NAMALWA (cell line): ENCODE data around the gene CEP192.

Experiments
- DNase-seq: peaks from one replicate; pipeline ENCODE4 v3.0.0-alpha.2; 2015; ENCODE audit warnings: low spot score

CEP192 gene

GRCh38 chr18:13103366-13103765 lies 112.2 kb downstream of the CEP192 start:
- DNase-seq: peak; percentile 24

DNA sequence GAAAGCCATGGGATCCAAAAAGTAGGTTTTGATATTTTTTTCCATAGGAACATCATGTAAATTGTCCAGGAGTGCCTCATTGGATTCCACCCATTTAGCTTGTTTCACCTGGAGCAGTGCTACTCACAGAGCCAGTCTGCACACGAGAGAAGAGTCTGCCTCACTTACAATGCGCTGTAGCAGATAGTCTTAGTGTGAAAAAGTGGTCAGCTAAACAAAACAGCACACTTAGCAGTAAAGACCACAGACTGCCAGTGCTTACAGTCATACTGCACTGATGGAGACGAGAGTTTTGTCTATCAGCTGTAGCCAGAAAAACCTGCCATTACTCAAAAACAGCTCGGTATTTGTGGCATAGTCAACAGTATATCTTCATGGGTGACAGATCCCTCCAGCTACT lies 113.9 kb downstream of the CEP192 start:
- DNase-seq: no peak

GRCh38 chr18:13107074-13107473 lies 115.9 kb downstream of the CEP192 start:
- no peak for DNase-seq

GRCh38 chr18:13108330-13108729 lies 117.2 kb downstream of the CEP192 start:
- DNase-seq: no peak

- no peak for DNase-seq
Measured at GRCh38 chr18:13110559-13110958, 119.4 kb downstream of the CEP192 start.

- DNase-seq: no peak
Measured at GRCh38 chr18:13112982-13113381, 121.8 kb downstream of the CEP192 start.

- DNase-seq: no peak
Measured at GRCh38 chr18:13120255-13120654, 129.1 kb downstream of the CEP192 start.

GRCh38 chr18:13120983-13121441 lies 129.8 kb downstream of the CEP192 start:
- no peak for DNase-seq

GRCh38 chr18:13124411-13124810 lies 133.2 kb downstream of the CEP192 start:
- DNase-seq: no peak

- DNase-seq: no peak
Measured at GRCh38 chr18:13125191-13125590, 134.0 kb downstream of the CEP192 start.

DNA sequence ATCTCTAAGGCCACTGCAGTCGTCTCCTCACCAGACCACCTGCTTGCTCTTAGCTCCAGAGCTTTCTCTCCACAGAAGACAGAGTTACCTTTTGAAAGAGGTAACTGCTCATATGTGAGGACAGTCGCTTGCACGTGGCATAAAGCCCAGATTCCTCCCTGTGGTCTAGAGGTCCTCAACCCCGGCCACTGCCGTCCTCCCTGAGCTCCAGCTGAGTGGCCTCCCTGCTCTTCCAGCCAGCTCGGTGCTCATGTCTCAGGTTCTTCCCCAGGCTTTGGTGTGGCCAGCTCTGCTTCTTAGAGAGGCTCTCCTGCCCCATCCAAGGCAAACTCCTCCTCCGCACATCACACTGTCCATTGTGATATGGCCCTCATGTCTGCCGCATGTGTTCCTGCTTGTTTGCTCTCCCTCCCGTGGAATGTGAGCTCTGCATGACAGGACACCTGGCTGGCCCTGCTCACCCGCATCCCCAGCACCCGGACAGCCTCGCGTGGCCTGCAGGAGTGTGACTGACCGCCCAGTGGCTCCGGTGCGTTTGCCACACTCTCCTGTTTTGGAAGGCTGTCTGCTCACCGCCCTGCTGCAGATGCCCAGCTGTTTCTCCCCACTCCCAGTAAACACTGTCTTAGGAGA lies 135.9 kb downstream of the CEP192 start:
- no peak for DNase-seq

GRCh38 chr18:13131283-13131682 lies 140.1 kb downstream of the CEP192 start:
- no peak for DNase-seq

DNA sequence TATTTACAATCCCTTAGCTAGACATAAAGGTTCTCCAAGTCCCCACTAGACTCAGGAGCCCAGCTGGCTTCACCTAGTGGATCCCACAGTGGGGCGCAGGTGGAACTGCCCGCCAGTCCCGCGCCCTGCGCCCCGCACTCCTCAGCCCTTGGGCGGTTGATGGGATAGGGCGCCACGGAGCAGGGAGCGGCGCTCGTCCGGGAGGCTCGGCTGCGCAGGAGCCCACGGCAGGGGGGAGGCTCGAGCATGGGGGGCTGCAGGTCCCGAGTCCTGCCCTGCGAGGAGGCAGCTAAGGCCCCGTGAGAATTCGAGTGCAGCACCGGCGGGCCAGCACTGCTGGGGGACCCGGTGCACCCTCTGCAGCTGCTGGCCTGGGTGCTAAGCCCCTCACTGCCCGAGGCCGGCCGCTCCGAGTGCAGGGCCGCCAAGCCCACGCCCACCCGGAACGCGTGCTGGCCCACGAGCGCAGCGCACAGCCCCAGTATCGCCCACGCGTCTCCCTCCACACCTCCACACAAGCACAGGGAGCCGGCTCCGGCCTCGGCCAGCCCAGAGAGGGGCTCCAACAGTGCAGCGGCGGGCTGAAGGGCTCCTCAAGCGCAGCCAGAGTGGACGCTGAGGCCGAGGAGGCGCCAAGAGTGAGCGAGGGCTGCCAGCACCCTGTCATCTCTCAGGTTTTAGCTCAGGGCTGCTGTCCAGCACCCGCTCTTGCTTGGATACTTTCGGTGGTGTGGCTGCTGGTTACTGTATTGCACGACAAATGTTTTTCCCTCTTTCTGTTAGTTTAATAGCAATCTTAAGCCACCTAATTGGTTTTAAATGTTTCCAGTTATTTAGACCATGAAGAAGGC lies 143.6 kb downstream of the CEP192 start:
- DNase-seq: no peak

- no peak for DNase-seq
Measured at GRCh38 chr18:13136056-13136903, 145.1 kb downstream of the CEP192 start.

DNA sequence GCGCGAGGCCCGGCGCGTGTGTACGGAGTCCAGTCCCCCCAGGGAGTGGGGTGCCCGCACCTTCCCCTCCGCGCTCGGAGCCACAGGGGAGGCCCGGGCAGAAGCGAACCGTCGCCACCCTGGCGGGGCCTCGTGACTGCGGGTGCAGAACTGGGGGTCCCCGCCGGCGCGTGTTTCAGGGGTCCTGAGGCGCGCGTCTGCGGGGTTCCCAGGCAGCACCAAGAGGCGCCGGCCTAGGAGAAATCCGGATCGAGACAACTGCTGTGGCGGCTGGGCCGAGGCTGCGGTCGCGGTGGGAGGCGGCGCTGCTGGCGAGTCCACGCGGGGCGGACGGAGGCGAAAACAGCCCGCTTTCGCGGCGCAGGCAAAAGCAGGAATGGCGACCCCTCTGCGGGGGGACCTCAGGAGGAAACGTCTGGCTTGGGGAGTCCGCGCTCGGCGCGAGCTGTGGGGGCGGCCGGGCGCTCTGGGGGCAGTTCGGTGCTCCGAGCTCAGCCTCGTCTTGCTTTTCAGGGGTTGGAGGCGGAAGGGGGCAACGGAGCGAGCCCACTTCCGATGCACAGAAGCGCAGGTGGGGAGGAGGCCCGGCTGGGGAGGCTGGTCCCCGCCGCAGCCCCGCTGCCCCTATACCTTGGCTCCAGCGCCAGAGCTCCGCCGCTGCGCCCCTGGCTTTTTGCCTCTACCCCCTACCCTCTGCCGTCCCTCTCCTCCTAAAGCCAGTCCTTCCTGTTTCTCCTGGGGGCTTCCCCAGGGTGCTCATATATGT lies 145.9 kb downstream of the CEP192 start:
- no peak for DNase-seq

- DNase-seq: no peak
Measured at GRCh38 chr18:13137670-13138419, 146.7 kb downstream of the CEP192 start.

GRCh38 chr18:13138420-13139139 lies 147.4 kb downstream of the CEP192 start:
- DNase-seq: no peak

GRCh38 chr18:13139885-13140450 lies 148.8 kb downstream of the CEP192 start:
- no peak for DNase-seq

DNA sequence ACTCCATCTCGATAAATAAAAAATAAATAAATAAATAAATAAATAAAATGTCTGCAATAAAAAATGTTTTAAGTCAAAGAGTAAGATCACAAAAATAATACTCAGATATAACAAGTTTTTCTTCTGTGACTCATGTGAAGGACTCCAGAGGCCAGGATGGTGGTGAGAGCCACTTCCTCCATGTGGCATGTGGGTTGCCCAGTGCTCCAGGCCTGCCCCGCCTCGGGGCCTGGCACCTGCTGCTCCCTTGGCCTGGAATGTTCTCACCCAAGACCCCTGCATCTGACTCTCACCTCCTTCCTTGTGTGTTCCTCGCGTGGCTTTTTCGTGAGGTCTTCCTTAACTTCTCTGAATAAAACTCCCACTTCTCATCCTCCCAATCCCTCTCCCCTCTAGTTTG lies 150.0 kb downstream of the CEP192 start:
- no peak for DNase-seq

DNA sequence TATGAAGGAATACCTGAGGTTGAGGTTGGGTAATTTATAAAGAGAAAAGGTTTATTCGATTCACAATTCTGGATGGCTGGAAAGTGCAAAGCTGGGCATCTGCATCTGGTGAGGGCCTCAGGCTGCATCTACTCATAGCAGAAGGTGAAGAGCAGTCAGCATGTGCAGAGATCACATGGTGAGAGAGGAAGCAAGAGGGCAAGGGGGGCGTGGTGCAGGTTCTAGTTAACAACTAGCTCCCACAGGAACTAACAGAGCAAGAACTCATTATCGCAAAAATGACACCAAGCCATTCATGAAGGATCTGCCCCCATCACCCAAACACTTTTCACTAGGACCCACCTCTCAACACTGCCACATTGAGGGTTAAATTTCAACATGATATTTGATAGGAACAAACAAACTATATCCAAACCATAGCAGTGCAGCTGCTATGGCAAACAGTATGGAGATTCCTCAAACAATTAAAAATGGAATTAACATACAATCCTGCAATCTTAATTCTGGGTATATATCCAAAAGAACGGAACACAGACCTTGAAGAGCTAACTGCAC lies 154.6 kb downstream of the CEP192 start:
- DNase-seq: no peak
